ENCODE results near the gene TMPRSS11B.

GRCh38 chr4:68245594-68245993 is at the start of gene TMPRSS11B:
- TF ChIP-seq CTCF (IDR thresholded peaks at IDR 0.05) = no peak
- no peak for TF ChIP-seq POLR2A (IDR thresholded peaks at IDR 0.05)
